Neutrophil (primary cell): ENCODE data around the gene PTGDR2.

Source experiments
- H3K27ac ChIP-seq: fragments of 200-600 bp; sonication (generic); 2 replicates; pipeline ENCODE4 v1.5.1; 2016; ENCODE audit warnings: mild to moderate bottlenecking, moderate library complexity
- H3K27me3 ChIP-seq: fragments of 200-600 bp; sonication (generic); 2 replicates; pipeline ENCODE4 v1.6.0; 2016; ENCODE audit warnings: mild to moderate bottlenecking
- H3K36me3 ChIP-seq: fragments of 200-600 bp; sonication (generic); 2 replicates; pipeline ENCODE4 v1.5.1; 2017
- H3K4me1 ChIP-seq, 2 experiments: fragments of 200-600 bp in 1 of 2; sonication (generic) in 1 of 2; 1 replicate in 1 of 2; 2 replicates in 1 of 2; pipeline versions ENCODE4 v1.5.1 to v1.6.1; 2013 to 2016; ENCODE audit warnings: low read depth in 1 of 2, low read length in 1 of 2, mild to moderate bottlenecking in 1 of 2, moderate library complexity in 1 of 2; ENCODE audit not compliant: control insufficient read depth in 1 of 2, insufficient read depth in 1 of 2
- H3K4me3 ChIP-seq, 2 experiments: fragments of 200-600 bp in 1 of 2; sonication (generic) in 1 of 2; 1 replicate in 1 of 2; 2 replicates in 1 of 2; pipeline ENCODE4 v1.5.1; 2013 to 2016; ENCODE audit warnings: low read depth in 1 of 2, low read length in 1 of 2, mild to moderate bottlenecking in 1 of 2, moderate library complexity in 1 of 2
- H3K9me3 ChIP-seq: fragments of 200-600 bp; sonication (generic); 2 replicates; pipeline ENCODE4 v1.5.1; 2016
- CTCF ChIP-seq: fragments of 200-600 bp; sonication (generic); IDR thresholded peaks from 2 replicates; pipeline ENCODE4 v1.5.1; 2016; ENCODE audit warnings: antibody characterized with exemption

The PTGDR2 gene

GRCh38 chr11:60872961-60873524 is 17.3 kb upstream of the PTGDR2 start:
- Histone ChIP-seq H3K27me3 (no peaks in the 10 kb centered on the region), H3K9me3 (no peaks in the 10 kb centered on the region), H3K4me3 (no peak overlapping the region), H3K36me3 (no peaks in the 10 kb centered on the region), H3K4me1 (no peaks in the 10 kb centered on the region), H3K27ac (no peak overlapping the region)
- TF ChIP-seq CTCF, result no peak

GRCh38 chr11:60872124-60872960 is 16.6 kb upstream of the PTGDR2 start:
- H3K4me3 ChIP-seq, result no peak overlapping the region
- H3K9me3 ChIP-seq, result no peaks in the 10 kb centered on the region
- H3K4me1 ChIP-seq, result no peaks in the 10 kb centered on the region
- TF ChIP-seq CTCF, result no peak
- H3K27me3 ChIP-seq, result no peaks in the 10 kb centered on the region
- no peak overlapping the region for H3K27ac ChIP-seq
- no peaks in the 10 kb centered on the region for H3K36me3 ChIP-seq

- H3K27me3 ChIP-seq, result no peaks in the 10 kb centered on the region
- TF ChIP-seq CTCF, result no peak
- no peaks in the 10 kb centered on the region for H3K9me3 ChIP-seq
- no peaks in the 10 kb centered on the region for H3K36me3 ChIP-seq
- H3K4me1 ChIP-seq, result no peaks in the 10 kb centered on the region
- no peak overlapping the region for H3K4me3 ChIP-seq
- no peak overlapping the region for H3K27ac ChIP-seq
Measured at GRCh38 chr11:60871378-60872061, 15.8 kb upstream of the PTGDR2 start.

GRCh38 chr11:60870733-60871377 is 15.1 kb upstream of the PTGDR2 start:
- H3K27ac ChIP-seq, result no peak overlapping the region
- H3K27me3 ChIP-seq, result no peaks in the 10 kb centered on the region
- H3K4me3 ChIP-seq, result no peak overlapping the region
- H3K4me1 ChIP-seq, result no peaks in the 10 kb centered on the region
- H3K36me3 ChIP-seq, result no peaks in the 10 kb centered on the region
- no peaks in the 10 kb centered on the region for H3K9me3 ChIP-seq
- no peak for TF ChIP-seq CTCF

- Histone ChIP-seq H3K4me1 (no peaks in the 10 kb centered on the region), H3K27me3 (no peaks in the 10 kb centered on the region), H3K27ac (no peak overlapping the region), H3K9me3 (no peaks in the 10 kb centered on the region), H3K36me3 (no peaks in the 10 kb centered on the region), H3K4me3 (no peak overlapping the region)
- no peak for TF ChIP-seq CTCF
Measured at GRCh38 chr11:60870276-60870675, 14.5 kb upstream of the PTGDR2 start.
